Gastroesophageal sphincter (tissue), 4 donors: ENCODE data around the gene SKIDA1. TPM values are rescaled to one million over a fixed set of nuclear protein-coding genes. Genes with fewer than 3 reads are reported as not detected.

Experiments
- ATAC-seq: fragments of 150-250 bp; one replicate; pipeline ENCODE4 v1.9.1; 2016; ENCODE audit warnings: mild to moderate bottlenecking, moderate library complexity
- H3K27ac ChIP-seq, 4 donors: fragments of 200-600 bp; sonication (generic) in 3 of 4; 1 replicate in 3 of 4; 2 replicates in 1 of 4; pipeline ENCODE4 v1.5.1; 2016 to 2019
- H3K27me3 ChIP-seq: fragments of 200-600 bp; sonication (generic); one replicate; pipeline ENCODE4 v1.5.1; 2019
- H3K36me3 ChIP-seq, 2 donors: fragments of 200-600 bp; sonication (generic); one replicate each; pipeline ENCODE4 v1.5.1; 2019; ENCODE audit warnings: control low read depth in 1 of 2
- H3K4me1 ChIP-seq, 3 donors: fragments of 200-600 bp; sonication (generic); 1 replicate in 2 of 3; 2 replicates in 1 of 3; pipeline ENCODE4 v1.5.1; 2016 to 2019; ENCODE audit warnings: control low read depth in 2 of 3
- H3K4me3 ChIP-seq, 2 donors: fragments of 200-600 bp; sonication (generic); one replicate each; pipeline ENCODE4 v1.5.1; 2019; ENCODE audit warnings: mild to moderate bottlenecking in 1 of 2, moderate library complexity in 1 of 2
- H3K9me3 ChIP-seq, 3 donors: fragments of 200-600 bp; sonication (generic); one replicate each; pipeline ENCODE4 v1.5.1; 2017 to 2019; ENCODE audit warnings: control low read depth in 2 of 3
- EP300 ChIP-seq: sonication (generic); formaldehyde crosslinking; IDR thresholded peaks from one replicate; pipeline ENCODE4 v1.6.1; 2017; ENCODE audit warnings: antibody characterized with exemption, mild to moderate bottlenecking
- POLR2A ChIP-seq, 2 donors: fragments of 450-650 bp; IDR thresholded peaks; one replicate each; pipeline ENCODE4 v1.6.1; 2017; ENCODE audit warnings: antibody characterized with exemption in 2 of 2, mild to moderate bottlenecking in 2 of 2, moderate library complexity in 1 of 2
- POLR2AphosphoS5 ChIP-seq: sonication (generic); formaldehyde crosslinking; IDR thresholded peaks from one replicate; pipeline ENCODE4 v1.6.1; 2017; ENCODE audit warnings: antibody characterized with exemption
- WGBS, 2 donors: methylation state at CpG; one replicate each; pipeline ENCODE4 v1.1.5; 2018; ENCODE audit warnings: low coverage in 1 of 2; 5-methylcytosine and 5-hydroxymethylcytosine counted together
- total RNA-seq, 4 donors: library from RNA; depleted of rRNA; stranded (reverse); fragments of >200 nt; gene quantifications; one replicate each; pipeline ENCODE4 v1.1.0, GENCODE V29; 2016
- TF ChIP-seq, protein P1 (sequence below), 4 experiments: fragments of 200-600 bp in 2 of 4; fragments of 450-650 bp in 2 of 4; sonication (generic) in 1 of 4; IDR thresholded peaks; one replicate each; pipeline ENCODE4 v1.5.1; 2017 to 2019; ENCODE audit warnings: antibody characterized with exemption in 4 of 4, mild to moderate bottlenecking in 2 of 4, moderate library complexity in 2 of 4

Gene SKIDA1
- total RNA-seq, 4 donors from 2014 or later: 0.74 to 6.5 (median 2.1) TPM

DNA sequence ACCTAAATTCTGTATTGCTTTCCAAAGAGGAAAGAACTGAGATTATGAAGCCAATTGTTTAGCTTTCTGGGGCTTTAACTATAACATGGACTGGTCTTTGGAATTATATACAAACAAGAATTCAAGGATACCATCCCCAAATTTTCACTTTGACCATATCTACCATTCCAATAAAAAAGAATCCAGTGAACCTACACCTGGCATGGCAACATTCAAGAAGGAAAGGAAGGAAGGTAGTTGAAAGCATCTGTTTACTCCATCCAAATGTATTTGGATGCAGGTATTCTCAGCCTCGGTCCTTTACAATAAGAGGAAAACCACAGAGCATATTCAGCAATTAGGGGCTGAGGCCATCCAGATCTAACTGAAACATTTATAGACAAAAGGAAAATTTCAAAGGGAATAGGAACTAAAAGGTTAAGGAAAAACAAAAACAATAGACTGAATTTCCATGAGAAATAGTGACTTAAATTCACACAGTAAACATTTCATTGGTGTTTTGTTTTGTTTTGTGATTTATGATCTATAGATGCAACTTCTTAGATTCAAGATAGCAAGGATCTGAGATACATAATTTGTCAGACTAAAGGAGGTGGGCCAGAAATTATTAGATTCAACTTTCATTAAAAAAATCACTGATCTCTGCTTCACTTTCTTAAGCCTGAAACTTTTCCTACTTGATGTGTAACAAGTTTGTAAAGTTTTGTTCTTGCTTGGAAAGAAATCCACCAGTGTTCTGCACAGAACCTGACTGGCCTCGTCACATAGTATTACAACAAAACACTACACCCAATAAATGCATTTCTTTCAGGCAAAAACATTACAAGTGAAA lies 12.7 kb downstream of the SKIDA1 start:
- no peak overlapping the region for H3K27ac ChIP-seq
- no peak for ATAC-seq
- TF ChIP-seq EP300 (no peak), POLR2AphosphoS5 (no peak), POLR2A (IDR thresholded peaks at IDR 0.05) (no peak)
- TF ChIP-seq, protein P1, sequence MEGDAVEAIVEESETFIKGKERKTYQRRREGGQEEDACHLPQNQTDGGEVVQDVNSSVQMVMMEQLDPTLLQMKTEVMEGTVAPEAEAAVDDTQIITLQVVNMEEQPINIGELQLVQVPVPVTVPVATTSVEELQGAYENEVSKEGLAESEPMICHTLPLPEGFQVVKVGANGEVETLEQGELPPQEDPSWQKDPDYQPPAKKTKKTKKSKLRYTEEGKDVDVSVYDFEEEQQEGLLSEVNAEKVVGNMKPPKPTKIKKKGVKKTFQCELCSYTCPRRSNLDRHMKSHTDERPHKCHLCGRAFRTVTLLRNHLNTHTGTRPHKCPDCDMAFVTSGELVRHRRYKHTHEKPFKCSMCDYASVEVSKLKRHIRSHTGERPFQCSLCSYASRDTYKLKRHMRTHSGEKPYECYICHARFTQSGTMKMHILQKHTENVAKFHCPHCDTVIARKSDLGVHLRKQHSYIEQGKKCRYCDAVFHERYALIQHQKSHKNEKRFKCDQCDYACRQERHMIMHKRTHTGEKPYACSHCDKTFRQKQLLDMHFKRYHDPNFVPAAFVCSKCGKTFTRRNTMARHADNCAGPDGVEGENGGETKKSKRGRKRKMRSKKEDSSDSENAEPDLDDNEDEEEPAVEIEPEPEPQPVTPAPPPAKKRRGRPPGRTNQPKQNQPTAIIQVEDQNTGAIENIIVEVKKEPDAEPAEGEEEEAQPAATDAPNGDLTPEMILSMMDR (IDR thresholded peaks at IDR 0.05): no peak
- H3K4me3 ChIP-seq: no peak overlapping the region
- no peaks in the 10 kb centered on the region for H3K27me3 ChIP-seq
- peaks cover 0 to 45% (median 13%) of the 10 kb centered on the region in 3 donors for H3K4me1 ChIP-seq
- WGBS, 2 donors: 85 to 94% methylated on average over 2 of the region's 2 CpGs
- H3K36me3 ChIP-seq: no peaks in the 10 kb centered on the region
- no peaks in the 10 kb centered on the region for H3K9me3 ChIP-seq

DNA sequence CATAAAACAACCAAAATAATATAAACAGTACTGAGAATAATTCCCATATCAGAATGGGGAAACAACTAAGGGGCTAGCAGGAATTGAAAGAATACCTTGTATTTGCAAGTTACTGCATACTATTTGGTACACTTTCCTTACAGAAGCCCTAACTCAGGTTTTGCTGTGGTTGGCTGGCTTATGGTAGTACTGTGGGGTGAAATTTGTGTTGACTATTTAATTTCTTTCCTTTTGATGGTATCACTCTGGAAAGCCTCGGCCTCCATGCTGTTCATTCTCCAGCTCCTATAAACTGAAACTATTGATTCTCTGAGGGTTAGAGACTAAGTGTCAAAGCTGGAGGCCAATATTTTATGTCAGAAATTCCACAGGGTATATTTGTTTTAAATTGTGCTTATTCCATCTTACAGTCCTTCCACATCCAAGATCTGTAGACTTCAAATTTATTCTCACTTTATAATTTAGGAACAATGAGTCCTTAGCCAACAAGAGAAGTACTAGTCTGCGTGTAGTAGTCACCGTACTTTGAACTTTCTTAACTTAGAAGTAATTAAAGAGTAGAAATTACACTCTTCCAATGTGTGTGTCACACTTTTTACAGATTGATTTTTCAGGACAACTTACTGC lies 13.4 kb downstream of the SKIDA1 start:
- ATAC-seq: no peak
- H3K4me1 ChIP-seq: peaks cover 0 to 42% (median 13%) of the 10 kb centered on the region in 3 donors
- no peaks in the 10 kb centered on the region for H3K36me3 ChIP-seq
- TF ChIP-seq POLR2A (IDR thresholded peaks at IDR 0.05) (no peak), EP300 (no peak), POLR2AphosphoS5 (no peak)
- TF ChIP-seq, protein P1 (IDR thresholded peaks at IDR 0.05): no peak
- no peaks in the 10 kb centered on the region for H3K27me3 ChIP-seq
- 90 to 100% methylated on average over 3 of the region's 3 CpGs for WGBS, 2 donors
- H3K27ac ChIP-seq: no peak overlapping the region
- H3K4me3 ChIP-seq: no peak overlapping the region
- no peaks in the 10 kb centered on the region for H3K9me3 ChIP-seq

DNA sequence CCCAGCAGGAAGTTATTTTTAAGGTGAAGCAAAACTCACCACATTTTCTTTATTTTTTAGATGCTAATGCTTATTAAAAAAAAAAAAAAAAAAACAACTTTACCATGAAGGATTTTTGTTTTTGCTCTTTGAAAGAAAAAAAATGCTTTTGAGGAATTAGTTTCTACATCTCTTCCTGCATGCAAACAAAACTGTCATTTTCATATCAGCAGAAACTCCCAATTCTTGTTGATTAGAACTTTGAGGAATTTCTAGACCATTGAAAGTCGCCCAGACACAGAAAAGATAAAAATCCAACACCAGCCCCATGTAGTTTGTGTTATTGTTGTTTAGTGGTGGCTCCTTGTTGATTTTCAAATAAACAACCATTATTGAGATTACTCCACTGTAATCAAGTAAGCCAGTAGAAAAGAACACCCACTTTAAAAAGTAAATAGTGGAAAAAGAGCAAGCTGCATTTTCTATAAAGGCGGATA lies 14.3 kb downstream of the SKIDA1 start:
- Histone ChIP-seq H3K27me3 (no peaks in the 10 kb centered on the region), H3K9me3 (no peaks in the 10 kb centered on the region), H3K4me3 (no peak overlapping the region), H3K4me1 (peaks cover 0 to 40% (median 13%) of the 10 kb centered on the region in 3 donors), H3K27ac (no peak overlapping the region), H3K36me3 (no peaks in the 10 kb centered on the region)
- ATAC-seq: no peak
- WGBS, 2 donors: 96 to 100% methylated on average over 1 to 2 of the region's 2 CpGs
- no peak for TF ChIP-seq POLR2A (IDR thresholded peaks at IDR 0.05)

DNA sequence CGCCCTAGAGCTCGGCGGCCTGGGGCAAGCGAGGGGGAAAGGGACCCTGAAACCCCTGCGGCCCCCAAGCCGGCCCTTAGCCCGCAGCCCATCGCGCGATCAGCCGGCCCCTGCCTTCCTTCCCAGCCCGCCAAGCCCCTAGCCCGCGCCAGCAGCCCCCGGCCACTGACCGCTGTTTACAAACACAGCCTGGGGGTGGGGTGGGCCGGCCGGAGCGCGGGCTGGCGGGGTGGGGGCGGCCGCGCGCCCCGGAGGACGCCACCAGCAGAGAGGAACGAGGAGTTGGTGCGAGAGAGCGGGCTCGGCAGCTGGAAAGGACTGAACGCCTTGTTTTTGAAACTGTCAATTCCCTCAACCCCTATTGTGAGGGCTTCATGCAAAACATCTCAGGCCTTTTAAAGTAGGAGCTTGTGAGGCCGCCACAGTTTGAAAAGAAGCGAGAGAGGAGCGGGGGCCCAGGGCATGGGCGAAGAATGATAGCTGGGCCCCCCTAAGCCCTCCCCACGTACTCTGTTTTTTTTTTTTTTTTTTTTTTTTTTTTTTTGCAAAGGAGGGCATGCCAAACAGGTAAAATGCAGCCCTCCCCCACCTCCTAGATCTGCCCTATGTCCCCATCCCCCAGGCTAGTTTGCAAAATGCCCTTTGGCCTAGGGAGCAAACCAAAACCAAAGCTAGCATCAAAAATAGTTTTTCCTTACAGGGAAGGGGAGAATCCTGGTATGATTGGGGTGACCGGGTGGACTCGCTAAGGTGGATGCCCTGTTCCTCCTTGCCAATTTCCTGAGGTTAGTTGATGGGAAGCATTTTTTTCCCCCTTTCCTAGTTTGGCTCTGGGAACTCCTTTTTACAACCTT lies 15.0 kb downstream of the SKIDA1 start:
- WGBS, 2 donors: 21 to 60% methylated on average over 7 to 8 of the region's 39 CpGs
- TF ChIP-seq POLR2AphosphoS5 (no peak), POLR2A (IDR thresholded peaks at IDR 0.05) (no peak), EP300 (no peak)
- TF ChIP-seq, protein P1 (IDR thresholded peaks at IDR 0.05): no peak
- peak overlapping the region; percentile 34 to 55 for H3K4me3 ChIP-seq
- H3K27ac ChIP-seq: peak overlapping the region in 3 of 4 donors; percentile 10 to 62 (median 31)
- H3K9me3 ChIP-seq: no peaks in the 10 kb centered on the region
- H3K36me3 ChIP-seq: no peaks in the 10 kb centered on the region
- H3K4me1 ChIP-seq: peaks cover 0 to 34% (median 9%) of the 10 kb centered on the region in 3 donors
- ATAC-seq: peak; percentile 26
- H3K27me3 ChIP-seq: no peaks in the 10 kb centered on the region
